Raji (cell line): ENCODE data around the gene AHSA1.

Experiments used
- POLR2A ChIP-seq: IDR thresholded peaks from 2 replicates; pipeline ENCODE4 v1.6.1; 2011; ENCODE audit warnings: low read depth, low read length, control low read depth; ENCODE audit not compliant: insufficient read depth

AHSA1 gene

DNA sequence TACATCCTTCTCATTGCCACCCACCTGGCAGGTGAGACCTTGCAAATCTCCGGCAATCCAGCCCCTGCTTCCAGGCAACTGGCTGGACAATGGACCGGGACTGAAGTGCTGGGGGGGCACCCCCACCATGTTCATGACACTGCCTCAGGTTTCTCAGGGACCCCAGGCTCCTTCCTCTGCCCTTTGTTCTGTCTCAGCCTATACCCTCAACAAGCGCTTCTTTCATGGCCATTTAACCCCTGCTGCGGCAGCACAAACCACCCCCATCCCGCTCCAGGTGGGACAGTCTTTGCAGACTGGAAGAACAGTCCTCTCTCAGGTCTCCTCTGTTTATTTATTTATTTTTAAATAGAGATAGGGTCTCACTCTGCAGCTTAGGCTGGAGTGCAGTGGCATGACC is 33.2 kb downstream of the AHSA1 start:
- no peak for TF ChIP-seq POLR2A

DNA sequence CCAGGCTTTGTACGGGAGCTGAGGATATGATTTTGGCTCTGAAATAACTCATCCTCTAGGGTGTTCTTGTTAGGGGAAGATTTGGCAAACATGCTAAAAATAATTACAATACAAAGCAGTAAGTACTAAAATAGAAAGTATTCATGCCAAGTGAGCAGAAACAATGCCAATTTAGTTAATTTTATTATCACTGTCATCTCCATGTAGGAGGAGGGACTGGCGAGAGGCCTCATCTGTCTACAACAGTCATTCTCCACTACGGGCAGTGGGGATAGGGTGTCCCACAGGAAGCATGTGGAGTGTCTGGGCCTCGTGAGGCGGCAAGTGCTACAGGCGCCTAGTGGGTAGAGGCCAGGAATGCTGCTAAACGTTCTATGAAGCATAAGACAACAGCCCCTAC is 37.4 kb downstream of the AHSA1 start:
- no peak for TF ChIP-seq POLR2A

DNA sequence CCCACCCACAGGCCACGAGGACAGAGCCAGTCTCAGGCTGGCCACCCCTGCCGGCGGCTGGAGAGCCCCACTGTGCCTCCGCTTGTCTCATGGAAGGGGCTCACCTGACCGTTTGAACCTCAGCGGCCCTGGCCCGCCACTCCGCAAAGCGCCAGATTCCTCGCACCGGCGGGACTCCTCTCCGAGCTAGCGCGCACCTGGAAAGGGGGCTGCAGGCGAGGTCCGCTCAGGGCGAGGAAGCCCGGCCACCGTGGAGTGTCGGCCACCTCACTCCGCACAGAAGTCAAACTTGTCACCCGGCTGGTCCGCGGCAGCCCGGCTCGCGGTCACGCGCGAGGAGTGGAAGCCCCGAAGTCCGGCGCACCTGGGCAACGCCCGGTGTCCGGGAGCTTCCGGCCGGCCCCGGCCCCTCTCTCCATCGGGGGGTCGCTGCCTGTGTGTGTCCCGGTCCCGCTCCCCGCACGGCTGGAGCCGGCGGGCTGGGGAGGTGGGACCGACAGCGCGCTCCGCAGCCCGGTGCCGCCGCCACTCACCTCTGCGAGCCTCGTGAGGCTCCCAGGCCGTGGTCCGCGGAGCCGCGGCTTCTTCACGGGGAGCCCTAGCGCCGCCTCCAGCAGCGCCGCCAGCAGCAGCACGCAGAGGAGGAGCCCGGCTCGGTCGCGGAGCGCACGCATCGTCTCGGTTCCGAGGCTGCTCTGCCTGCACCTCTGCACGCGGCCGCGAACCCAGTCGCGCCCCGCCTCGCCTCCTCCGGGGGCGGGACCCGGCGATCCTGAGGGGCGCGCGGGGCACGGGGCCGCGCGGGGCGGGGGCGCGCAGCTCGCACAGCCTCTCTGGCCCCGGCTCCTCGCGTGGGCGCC is 40.5 kb downstream of the AHSA1 start, which contains the start of gene ISM2:
Gene ISM2, minus strand, starts transcription at position 697 of the 860 bp plus-strand sequence. Its CDS starts 23 bp downstream, at position 674.
- no peak for TF ChIP-seq POLR2A

DNA sequence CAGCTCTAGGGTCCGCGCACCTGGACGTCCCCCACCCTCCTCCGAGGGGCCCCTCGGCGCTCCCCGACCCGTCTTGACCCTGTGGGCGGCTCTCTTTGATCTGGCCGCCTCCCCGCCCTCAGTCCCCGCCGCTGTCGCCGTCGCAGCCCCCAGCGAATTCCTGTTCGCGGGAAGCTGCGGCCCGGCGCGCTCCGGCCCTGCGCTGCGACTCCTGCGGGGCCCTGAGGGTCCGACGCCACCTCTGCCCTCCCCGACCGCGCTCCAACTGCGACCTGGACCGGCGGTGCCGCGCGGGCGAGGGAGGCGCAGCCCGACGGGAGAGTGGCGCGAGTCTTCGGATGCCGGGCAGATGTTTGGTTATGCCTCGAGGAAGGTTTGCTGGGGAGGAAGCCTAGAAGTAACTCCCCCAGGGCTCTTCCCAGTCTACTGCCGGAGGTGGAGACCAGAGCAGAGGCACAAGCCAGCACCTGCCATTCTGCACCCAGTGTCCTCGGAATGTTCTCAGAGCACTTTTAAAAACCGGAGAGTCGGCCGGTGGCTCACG is 41.2 kb downstream of the AHSA1 start:
- TF ChIP-seq POLR2A = no peak

DNA sequence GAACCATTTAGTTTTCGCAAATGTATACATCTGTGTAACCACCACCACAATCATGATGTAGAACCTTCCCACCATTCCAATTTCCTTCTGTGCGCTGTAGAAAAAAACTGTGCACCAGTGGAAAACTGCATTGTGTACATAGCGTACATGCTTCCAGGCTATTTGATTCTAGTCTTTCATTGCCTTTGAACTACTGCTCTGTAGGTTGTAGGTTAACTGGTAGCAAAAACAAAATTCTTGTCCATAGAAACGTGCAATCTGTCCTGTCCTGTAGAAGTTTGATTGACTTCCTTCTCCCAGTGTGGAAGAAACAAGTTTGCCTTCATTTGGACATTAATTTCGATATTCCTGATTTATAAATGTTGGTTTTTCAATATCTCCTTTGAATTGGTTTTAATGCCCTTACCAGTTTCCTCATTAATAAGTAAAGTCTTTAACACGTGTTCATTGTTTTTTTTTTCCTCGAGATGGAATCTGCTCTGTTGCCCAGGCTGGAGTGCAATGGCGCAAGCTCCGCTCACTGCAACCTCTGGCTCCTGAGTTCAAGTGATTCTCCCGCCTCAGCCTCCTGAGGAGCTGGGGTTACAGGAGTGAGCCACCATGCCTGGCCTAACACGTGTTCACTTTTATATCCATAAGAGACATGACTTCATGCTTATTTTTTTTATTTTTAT is 44.4 kb downstream of the AHSA1 start:
- no peak for TF ChIP-seq POLR2A

DNA sequence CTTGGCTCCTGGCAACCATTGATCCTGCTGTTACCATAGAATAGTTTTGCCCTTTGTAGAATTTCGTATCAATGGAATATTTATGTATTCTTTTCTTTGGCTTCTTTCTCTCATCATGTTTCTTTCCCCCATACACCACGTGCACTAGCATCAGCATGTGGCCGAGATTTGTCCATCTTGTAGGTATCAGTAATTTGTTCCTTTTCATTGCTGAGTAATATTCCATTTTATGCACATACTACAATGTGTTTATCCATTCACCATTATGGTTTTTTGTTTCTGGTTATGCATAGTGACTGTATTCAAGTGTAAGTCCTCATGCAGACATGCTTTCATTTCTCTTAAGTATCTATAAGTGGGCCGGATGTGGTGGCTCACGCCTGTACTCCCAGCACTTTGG is 45.2 kb downstream of the AHSA1 start:
- no peak for TF ChIP-seq POLR2A

DNA sequence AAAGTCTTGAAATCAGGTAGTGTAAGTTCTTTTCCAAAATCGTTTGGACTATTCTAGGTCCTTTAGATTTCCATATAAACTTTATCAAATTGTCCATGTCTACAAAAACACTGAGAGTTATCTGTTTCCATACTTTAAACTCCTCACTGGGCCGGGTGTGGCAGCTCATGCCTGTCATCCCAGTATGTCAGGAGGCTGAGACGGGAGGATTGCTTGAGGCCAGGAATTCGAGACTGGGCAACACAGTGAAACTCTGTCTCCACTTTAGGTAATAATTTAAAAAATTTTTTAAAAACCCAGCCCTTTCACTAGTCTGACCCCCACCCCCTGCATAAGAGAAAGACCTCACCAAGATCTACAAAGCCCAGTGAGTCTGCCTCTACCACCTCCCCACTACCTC is 47.1 kb downstream of the AHSA1 start:
- no peak for TF ChIP-seq POLR2A

DNA sequence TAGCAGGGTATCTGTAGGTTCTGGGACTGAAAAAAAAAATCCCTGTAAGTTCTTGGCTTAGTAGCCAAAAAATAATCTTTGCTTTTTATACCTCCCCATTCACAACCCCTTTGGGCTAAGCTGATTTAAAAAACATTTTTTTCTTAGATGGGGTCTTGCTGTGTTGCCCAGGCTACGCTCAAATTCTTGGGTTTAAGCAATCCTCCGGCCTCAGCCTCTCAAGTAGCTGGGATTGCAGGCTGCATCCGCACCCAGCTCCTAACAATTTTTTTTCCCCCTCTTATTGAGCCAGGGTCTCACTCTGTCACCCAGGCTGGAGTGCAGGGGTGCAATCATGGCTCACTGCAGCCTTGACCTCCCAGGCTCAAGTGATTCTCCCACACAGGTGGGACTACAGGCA is 49.9 kb downstream of the AHSA1 start:
- no peak for TF ChIP-seq POLR2A

DNA sequence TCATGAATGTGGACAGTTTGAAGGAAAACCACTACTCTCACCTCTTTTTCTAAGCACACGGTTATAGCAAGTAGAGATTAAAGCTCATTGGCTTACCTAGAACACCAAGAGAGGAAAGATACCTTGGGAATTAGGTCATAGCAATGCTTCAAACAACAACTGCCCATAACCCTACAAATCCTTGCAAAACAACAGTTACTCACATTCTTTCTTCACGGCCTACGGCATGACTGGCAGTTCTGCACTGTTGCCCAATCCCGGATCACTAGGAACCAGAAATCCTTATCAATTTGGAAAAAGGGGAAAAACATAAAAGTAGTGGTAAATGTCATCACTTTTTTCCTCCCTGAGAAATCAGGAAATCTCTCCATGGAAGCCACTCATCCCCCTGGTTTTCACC is 50.4 kb downstream of the AHSA1 start:
- TF ChIP-seq POLR2A = no peak

DNA sequence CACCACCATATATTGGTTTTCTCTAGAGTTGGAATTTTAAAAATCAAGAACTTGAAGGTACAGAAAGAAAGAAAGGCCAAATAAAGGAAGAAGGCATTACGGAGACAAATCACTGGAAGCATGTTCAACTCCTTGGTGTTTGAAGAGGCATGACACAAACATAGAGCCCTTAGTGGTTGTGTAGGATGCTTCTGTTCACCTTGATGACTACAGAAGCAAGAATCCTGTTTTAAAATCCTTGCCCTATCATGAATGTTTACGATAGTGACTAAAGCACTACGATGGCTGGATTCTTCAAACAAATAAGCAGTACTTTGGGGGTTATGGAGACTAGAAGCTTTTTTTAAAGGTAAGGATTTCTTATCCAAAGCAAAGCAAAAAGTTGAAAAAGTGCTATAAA is 51.0 kb downstream of the AHSA1 start:
- no peak for TF ChIP-seq POLR2A

DNA sequence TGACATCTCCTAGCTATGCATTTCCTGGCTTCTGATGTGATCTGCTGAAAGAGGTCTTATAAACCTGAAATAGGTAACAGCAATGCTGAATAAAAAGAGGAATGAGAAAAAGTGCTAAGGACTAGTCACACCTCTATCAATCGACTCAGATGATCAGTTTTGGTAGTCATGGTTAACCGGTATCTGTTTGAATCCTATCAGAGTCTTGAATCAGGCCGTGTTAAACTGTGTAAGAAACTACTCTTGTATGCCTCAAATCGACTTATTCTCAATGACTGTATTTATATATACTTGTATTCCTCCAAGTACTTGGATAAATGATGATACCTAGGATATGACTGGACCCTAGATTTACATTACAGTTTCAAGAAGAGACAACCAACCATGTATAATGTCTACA is 51.5 kb downstream of the AHSA1 start:
- TF ChIP-seq POLR2A = no peak

DNA sequence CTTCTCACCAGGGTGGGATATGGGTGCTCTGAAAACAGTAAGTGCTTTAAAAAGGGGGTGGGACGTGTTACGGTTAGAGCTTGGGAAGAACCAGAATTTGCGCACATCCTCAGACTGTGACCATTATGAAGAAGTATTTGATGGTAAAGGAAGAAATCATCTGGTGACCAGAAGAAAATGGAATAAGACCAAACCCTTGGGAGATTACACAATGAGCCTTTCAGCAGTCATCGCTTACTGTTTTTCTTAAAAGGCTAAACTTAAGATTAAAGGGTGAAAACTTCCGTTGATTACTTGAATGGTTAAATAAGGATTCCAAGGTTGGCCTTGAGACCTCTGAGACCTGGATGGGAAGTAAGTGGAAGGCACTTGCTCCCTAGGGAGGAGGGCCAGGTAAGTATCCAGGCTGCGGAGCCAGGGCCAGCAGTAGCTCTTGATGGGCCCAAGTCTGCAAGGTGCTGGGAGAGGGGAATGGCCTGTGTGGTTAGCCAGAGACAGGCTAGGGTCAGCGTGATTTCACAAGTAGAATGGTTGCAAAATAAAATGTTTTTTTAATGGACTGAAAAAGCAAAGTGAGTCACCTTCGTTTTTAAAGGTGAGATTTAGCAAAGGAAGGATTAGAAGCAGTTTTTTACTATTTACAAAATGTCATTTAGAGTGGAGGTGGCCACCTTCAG is 53.7 kb downstream of the AHSA1 start:
- TF ChIP-seq POLR2A = no peak

DNA sequence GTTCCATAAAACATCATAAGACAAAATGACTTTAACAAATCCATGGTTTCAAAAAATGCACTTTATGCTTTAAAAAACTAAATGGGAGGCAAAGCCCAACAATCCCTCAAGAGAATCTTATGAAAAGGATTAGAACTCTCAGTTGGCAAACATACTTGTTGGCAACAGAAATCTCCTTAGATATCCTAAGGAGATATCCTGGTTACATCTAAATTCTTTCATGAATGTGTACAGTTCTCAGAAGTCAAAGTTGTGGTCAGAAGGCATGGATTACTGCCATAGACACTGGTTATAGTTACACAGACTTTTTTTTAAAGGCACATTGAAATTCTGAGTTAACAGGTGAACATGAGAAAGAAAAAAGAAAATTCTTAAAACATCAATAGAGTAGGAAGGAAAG is 58.2 kb downstream of the AHSA1 start:
- TF ChIP-seq POLR2A = no peak
